Panc1 (cell line): ENCODE measurements around the gene SLC9C1. TPM values are rescaled to one million over a fixed set of nuclear protein-coding genes. Genes with fewer than 3 reads are reported as not detected.

Source experiments
- ATAC-seq: fragments of 200-7000 bp; cut with Tn5 transposase; 2 replicates; pipeline ENCODE4 v1.9.1; 2020; ENCODE audit warnings: mild to moderate bottlenecking, moderate library complexity
- BruUV-seq: library from RNA; stranded (reverse); fragments of 400-500 nt; replicated peaks from 2 replicates; lab custom pipeline; 2021; lab: Mats Ljungman, UMichigan
- CTCF ChIA-PET: fragments of 300-600 bp; sonication (Branson Sonifier 250); formaldehyde crosslinking; loops from one replicate; lab custom pipeline; 2022; ENCODE audit warnings: antibody characterized with exemption; lab: Charles Lee
- POLR2A ChIA-PET: fragments of 300-600 bp; sonication (Branson Sonifier 250); formaldehyde crosslinking; loops from one replicate; lab custom pipeline; 2022; ENCODE audit warnings: antibody characterized with exemption; lab: Charles Lee
- DNase-seq: peaks from one replicate; pipeline ENCODE4 v3.0.0-alpha.2; 2010; ENCODE audit warnings: low read depth, low spot score
- H3K27ac ChIP-seq: 2 replicates; pipeline ENCODE4 v1.5.1; 2011; ENCODE audit warnings: mild to moderate bottlenecking, low read length, inconsistent platforms
- H3K27me3 ChIP-seq: fragments of 200-500 bp; sonication (Bioruptor generic); 2 replicates; pipeline ENCODE4 v1.6.0; 2014; ENCODE audit warnings: low read length, inconsistent platforms; ENCODE audit not compliant: control insufficient read depth, insufficient read depth
- H3K36me3 ChIP-seq: fragments of 200-500 bp; sonication (Bioruptor generic); 2 replicates; pipeline ENCODE4 v1.5.1; 2014; ENCODE audit warnings: inconsistent platforms, mild to moderate bottlenecking, low read length, moderate library complexity; ENCODE audit not compliant: control insufficient read depth, insufficient read depth
- H3K4me1 ChIP-seq: 2 replicates; pipeline ENCODE4 v1.5.1; 2011; ENCODE audit warnings: inconsistent platforms, mild to moderate bottlenecking, low read length, moderate library complexity; ENCODE audit not compliant: control insufficient read depth, insufficient read depth
- H3K4me3 ChIP-seq, 2 experiments: 2 replicates each; pipeline ENCODE4 v1.5.1; 2011 to 2012; ENCODE audit warnings: low read depth in 2 of 2, low read length in 2 of 2, mild to moderate bottlenecking in 2 of 2, inconsistent platforms in 1 of 2, moderate library complexity in 1 of 2
- H3K9me3 ChIP-seq: fragments of 200-500 bp; sonication (Bioruptor generic); 2 replicates; pipeline ENCODE4 v1.5.1; 2014; ENCODE audit warnings: low read depth, mild to moderate bottlenecking, inconsistent platforms, low read length, moderate library complexity; ENCODE audit not compliant: control insufficient read depth, insufficient read depth
- CTCF ChIP-seq: fragments of 450-650 bp; IDR thresholded peaks from 2 replicates; pipeline ENCODE4 v1.5.1; 2017; ENCODE audit warnings: mild to moderate bottlenecking
- POLR2AphosphoS5 ChIP-seq: IDR thresholded peaks from 2 replicates; pipeline ENCODE4 v1.6.1; 2012; ENCODE audit warnings: mild to moderate bottlenecking, low read depth, low read length, moderate library complexity
- REST ChIP-seq, 2 experiments: IDR thresholded peaks; 2 replicates each; pipeline ENCODE4 v1.6.1; 2011 to 2012; ENCODE audit warnings: low read depth in 2 of 2, control low read depth in 1 of 2, low read length in 1 of 2, mild to moderate bottlenecking in 1 of 2, moderate library complexity in 1 of 2; ENCODE audit not compliant: insufficient read depth in 1 of 2
- SIN3A ChIP-seq: IDR thresholded peaks from 2 replicates; pipeline ENCODE4 v1.6.1; 2012; ENCODE audit warnings: low read depth, mild to moderate bottlenecking, low read length, moderate library complexity, borderline replicate concordance; ENCODE audit not compliant: insufficient read depth
- TCF7L2 ChIP-seq: IDR thresholded peaks from 2 replicates; pipeline ENCODE4 v1.6.1; 2011; ENCODE audit warnings: mild to moderate bottlenecking, low read depth, low read length, inconsistent platforms
- in situ Hi-C: cut with HindIII; loops from 2 replicates; pipeline ENCODE4 v1.10.0; 2016; ENCODE audit warnings: low sequenced_read_pairs, low pct_unique_long_range_greater_than_20kb
- intact Hi-C: fragments of 100-400 bp; cut with micrococcal nuclease; formaldehyde crosslinking; loops from one replicate; pipeline ENCODE4 v1.10.0; 2022; ENCODE audit not compliant: unreplicated experiment
- total RNA-seq: library from RNA; stranded (reverse); gene quantifications from one replicate; pipeline ENCODE4 v1.2.1, GENCODE V29; 2021; ENCODE audit not compliant: unreplicated experiment

Gene SLC9C1
- total RNA-seq, 1 experiment from 2014 or later = not detected

GRCh38 chr3:112273536-112273935, 20.5 kb downstream of the SLC9C1 start:
- Histone ChIP-seq H3K9me3 (no peaks in the 10 kb centered on the region), H3K27me3 (peaks cover 5% of the 10 kb centered on the region; the same call in 1 of the 2 replicates), H3K36me3 (no peaks in the 10 kb centered on the region), H3K4me3 (no peak overlapping the region), H3K27ac (no peak overlapping the region), H3K4me1 (no peaks in the 10 kb centered on the region)
- DNase-seq (no peak), ATAC-seq (no peak)
- ChIA-PET CTCF (no interaction called here), POLR2A (no interaction called here)
- BruUV-seq = no TSS peak
- in situ Hi-C loops (no loop called here), intact Hi-C loops (no loop called here)
- TF ChIP-seq POLR2AphosphoS5 (no peak), SIN3A (no peak)

GRCh38 chr3:112261742-112262141, 32.3 kb downstream of the SLC9C1 start:
- Histone ChIP-seq H3K36me3 (no peaks in the 10 kb centered on the region; the same call in 1 of the 2 replicates), H3K9me3 (no peaks in the 10 kb centered on the region), H3K4me3 (no peak overlapping the region), H3K27ac (no peak overlapping the region), H3K27me3 (no peaks in the 10 kb centered on the region), H3K4me1 (no peaks in the 10 kb centered on the region)
- intact Hi-C loops (no loop called here), in situ Hi-C loops (no loop called here)
- ChIA-PET CTCF (no interaction called here), POLR2A (interaction anchor here (0.6 kb wide), 1 partner anchor 22 kb away, joined by 9 read pairs; no protein-coding TSS in a partner anchor)
- ATAC-seq (no peak), DNase-seq (no peak)
- no TSS peak for BruUV-seq
- TF ChIP-seq TCF7L2 (no peak), CTCF (no peak), SIN3A (no peak), REST (IDR thresholded peaks at IDR 0.05; ENCODE audit: insufficient read depth in 1 of 2, low read depth in 2 of 2, low read length in 1 of 2) (no peak), POLR2AphosphoS5 (no peak)

DNA sequence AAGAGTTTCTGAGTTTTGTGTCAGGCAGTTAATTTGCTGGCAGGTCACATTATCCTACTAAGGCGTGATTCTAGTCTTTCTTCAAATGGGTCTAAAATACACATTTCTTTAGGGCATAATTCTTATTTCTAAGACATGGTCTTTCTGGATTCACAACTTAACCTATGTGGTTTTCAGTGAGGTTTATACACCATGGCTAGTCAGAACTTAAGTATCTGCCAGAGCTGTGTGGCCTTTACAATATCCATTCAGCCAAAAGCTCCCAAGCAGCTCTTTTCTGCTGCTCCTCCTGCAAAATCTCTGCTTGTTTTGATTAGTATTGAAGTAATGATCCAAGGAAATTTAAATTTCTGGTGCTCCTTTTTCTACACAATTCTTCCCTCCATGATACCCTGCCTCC, 33.5 kb downstream of the SLC9C1 start:
- no peaks in the 10 kb centered on the region for H3K27me3 ChIP-seq
- CTCF ChIA-PET = no interaction called here
- no TSS peak for BruUV-seq
- TF ChIP-seq POLR2AphosphoS5 (no peak), SIN3A (no peak), CTCF (no peak), TCF7L2 (no peak), REST (IDR thresholded peaks at IDR 0.05; ENCODE audit: insufficient read depth in 1 of 2, low read depth in 2 of 2, low read length in 1 of 2) (no peak)
- no peak overlapping the region for H3K27ac ChIP-seq
- POLR2A ChIA-PET = no interaction called here
- no peaks in the 10 kb centered on the region for H3K4me1 ChIP-seq
- no peak overlapping the region for H3K4me3 ChIP-seq
- ATAC-seq (no peak), DNase-seq (no peak)
- in situ Hi-C loops (no loop called here), intact Hi-C loops (no loop called here)
- H3K9me3 ChIP-seq = no peaks in the 10 kb centered on the region
- no peaks in the 10 kb centered on the region; the same call in 1 of the 2 replicates for H3K36me3 ChIP-seq
